Astrocyte (in vitro differentiated cells and primary cell): ENCODE results near the gene DNAH9. TPM values are rescaled to one million over a fixed set of nuclear protein-coding genes. Genes with fewer than 3 reads are reported as not detected.

Source experiments
- DNase-seq: peaks from one replicate; pipeline ENCODE4 v3.0.0-alpha.2; 2010; ENCODE audit warnings: low read depth
- FAIRE-seq: peaks from 2 replicates; lab custom pipeline; 2011; peaks lifted over from hg19 to GRCh38; lab: Jason Lieb, UNC
- H2AFZ ChIP-seq: 2 replicates; pipeline ENCODE4 v1.6.0; 2012; ENCODE audit warnings: low read depth, low read length, inconsistent platforms
- H3K27ac ChIP-seq: 2 replicates; pipeline ENCODE4 v1.5.1; 2011; ENCODE audit warnings: low read depth, low read length, inconsistent platforms
- H3K27me3 ChIP-seq: 2 replicates; pipeline ENCODE4 v1.6.0; 2011; ENCODE audit warnings: low read length, inconsistent platforms; ENCODE audit not compliant: insufficient read depth
- H3K36me3 ChIP-seq: 2 replicates; pipeline ENCODE4 v1.5.1; 2011; ENCODE audit warnings: low read length, inconsistent platforms; ENCODE audit not compliant: insufficient read depth
- H3K4me1 ChIP-seq: 2 replicates; pipeline ENCODE4 v1.5.1; 2011; ENCODE audit warnings: low read length, inconsistent platforms; ENCODE audit not compliant: insufficient read depth
- H3K4me2 ChIP-seq: 2 replicates; pipeline ENCODE4 v1.6.0; 2012; ENCODE audit warnings: low read length, inconsistent platforms
- H3K4me3 ChIP-seq: 2 replicates; pipeline ENCODE4 v1.5.1; 2011; ENCODE audit warnings: low read depth, mild to moderate bottlenecking, low read length, inconsistent platforms; ENCODE audit not compliant: insufficient read depth
- H3K79me2 ChIP-seq: 2 replicates; pipeline ENCODE4 v1.6.0; 2012; ENCODE audit warnings: mild to moderate bottlenecking, low read length, inconsistent platforms; ENCODE audit not compliant: insufficient read depth
- H3K9ac ChIP-seq: 2 replicates; pipeline ENCODE4 v1.6.0; 2012; ENCODE audit warnings: mild to moderate bottlenecking, low read length, inconsistent platforms
- H3K9me3 ChIP-seq: 2 replicates; pipeline ENCODE4 v1.5.1; 2012; ENCODE audit warnings: low read depth, mild to moderate bottlenecking, low read length, inconsistent platforms; ENCODE audit not compliant: insufficient read depth
- H4K20me1 ChIP-seq: 2 replicates; pipeline ENCODE4 v1.6.0; 2012; ENCODE audit warnings: low read length, inconsistent platforms; ENCODE audit not compliant: insufficient read depth
- H3K27ac Mint-ChIP-seq: one replicate; pipeline ENCODE4 v1.8.0; 2021; ENCODE audit warnings: mild to moderate bottlenecking, mixed read lengths; ENCODE audit not compliant: unreplicated experiment
- H3K27me3 Mint-ChIP-seq: one replicate; pipeline ENCODE4 v1.8.0; 2021; ENCODE audit warnings: low read depth, mixed read lengths; ENCODE audit not compliant: unreplicated experiment
- H3K36me3 Mint-ChIP-seq: one replicate; pipeline ENCODE4 v1.8.0; 2021; ENCODE audit warnings: low read depth, mixed read lengths; ENCODE audit not compliant: unreplicated experiment
- H3K4me1 Mint-ChIP-seq: one replicate; pipeline ENCODE4 v1.8.0; 2021; ENCODE audit warnings: low read depth, mixed read lengths; ENCODE audit not compliant: unreplicated experiment
- H3K4me3 Mint-ChIP-seq: one replicate; pipeline ENCODE4 v1.8.0; 2021; ENCODE audit warnings: mild to moderate bottlenecking, moderate library complexity, mixed read lengths; ENCODE audit not compliant: unreplicated experiment
- H3K9me3 Mint-ChIP-seq: one replicate; pipeline ENCODE4 v1.8.0; 2021; ENCODE audit warnings: mild to moderate bottlenecking, mixed read lengths; ENCODE audit not compliant: unreplicated experiment
- EZH2 ChIP-seq: IDR thresholded peaks from 2 replicates; pipeline ENCODE4 v1.6.1; 2012; ENCODE audit warnings: mild to moderate bottlenecking, low read length, inconsistent platforms; ENCODE audit not compliant: insufficient read depth
- total RNA-seq: library from RNA; stranded (reverse); gene quantifications from 2 replicates; pipeline ENCODE4 v1.2.1, GENCODE V29; 2021
- TF ChIP-seq, protein P1 (sequence below): IDR thresholded peaks from 2 replicates; pipeline ENCODE4 v1.5.1; 2011; ENCODE audit warnings: low read depth, mild to moderate bottlenecking, inconsistent platforms, low read length, moderate library complexity; ENCODE audit not compliant: insufficient read depth

The DNAH9 gene
- total RNA-seq, 1 donor from 2014 or later = not detected

GRCh38 chr17:11712456-11712855 lies 114.2 kb downstream of the DNAH9 start:
- Mint-ChIP-seq H3K4me1 (no peaks in the 10 kb centered on the region), H3K27ac (no peak overlapping the region), H3K9me3 (peaks cover 6% of the 10 kb centered on the region), H3K4me3 (no peak overlapping the region), H3K27me3 (no peaks in the 10 kb centered on the region), H3K36me3 (no peaks in the 10 kb centered on the region)
- H3K9me3 ChIP-seq = no peaks in the 10 kb centered on the region
- FAIRE-seq (no peak), DNase-seq (no peak)
- TF ChIP-seq EZH2 = no peak
- TF ChIP-seq, protein P1, sequence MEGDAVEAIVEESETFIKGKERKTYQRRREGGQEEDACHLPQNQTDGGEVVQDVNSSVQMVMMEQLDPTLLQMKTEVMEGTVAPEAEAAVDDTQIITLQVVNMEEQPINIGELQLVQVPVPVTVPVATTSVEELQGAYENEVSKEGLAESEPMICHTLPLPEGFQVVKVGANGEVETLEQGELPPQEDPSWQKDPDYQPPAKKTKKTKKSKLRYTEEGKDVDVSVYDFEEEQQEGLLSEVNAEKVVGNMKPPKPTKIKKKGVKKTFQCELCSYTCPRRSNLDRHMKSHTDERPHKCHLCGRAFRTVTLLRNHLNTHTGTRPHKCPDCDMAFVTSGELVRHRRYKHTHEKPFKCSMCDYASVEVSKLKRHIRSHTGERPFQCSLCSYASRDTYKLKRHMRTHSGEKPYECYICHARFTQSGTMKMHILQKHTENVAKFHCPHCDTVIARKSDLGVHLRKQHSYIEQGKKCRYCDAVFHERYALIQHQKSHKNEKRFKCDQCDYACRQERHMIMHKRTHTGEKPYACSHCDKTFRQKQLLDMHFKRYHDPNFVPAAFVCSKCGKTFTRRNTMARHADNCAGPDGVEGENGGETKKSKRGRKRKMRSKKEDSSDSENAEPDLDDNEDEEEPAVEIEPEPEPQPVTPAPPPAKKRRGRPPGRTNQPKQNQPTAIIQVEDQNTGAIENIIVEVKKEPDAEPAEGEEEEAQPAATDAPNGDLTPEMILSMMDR = no peak
- no peak overlapping the region for H3K4me3 ChIP-seq
- H3K36me3 ChIP-seq = no peaks in the 10 kb centered on the region
- no peak overlapping the region for H3K9ac ChIP-seq
- no peaks in the 10 kb centered on the region for H3K4me1 ChIP-seq
- H3K4me2 ChIP-seq = no peak overlapping the region
- H3K79me2 ChIP-seq = no peaks in the 10 kb centered on the region
- H3K27me3 ChIP-seq = no peaks in the 10 kb centered on the region
- no peak overlapping the region for H2AFZ ChIP-seq
- no peaks in the 10 kb centered on the region for H4K20me1 ChIP-seq
- no peak overlapping the region for H3K27ac ChIP-seq

GRCh38 chr17:11719203-11719602 lies 120.9 kb downstream of the DNAH9 start:
- Histone ChIP-seq H3K4me2 (no peak overlapping the region), H3K36me3 (no peaks in the 10 kb centered on the region), H3K79me2 (no peaks in the 10 kb centered on the region), H3K9me3 (no peaks in the 10 kb centered on the region), H3K9ac (no peak overlapping the region), H3K27ac (no peak overlapping the region), H3K4me1 (no peaks in the 10 kb centered on the region), H3K4me3 (no peak overlapping the region), H2AFZ (no peak overlapping the region), H4K20me1 (no peaks in the 10 kb centered on the region), H3K27me3 (no peaks in the 10 kb centered on the region)
- Mint-ChIP-seq H3K27ac (no peak overlapping the region), H3K27me3 (no peaks in the 10 kb centered on the region), H3K9me3 (peaks cover 10% of the 10 kb centered on the region), H3K4me1 (no peaks in the 10 kb centered on the region), H3K4me3 (no peak overlapping the region), H3K36me3 (no peaks in the 10 kb centered on the region)
- FAIRE-seq (no peak), DNase-seq (no peak)
- TF ChIP-seq EZH2 = no peak
- TF ChIP-seq, protein P1 = no peak

DNA sequence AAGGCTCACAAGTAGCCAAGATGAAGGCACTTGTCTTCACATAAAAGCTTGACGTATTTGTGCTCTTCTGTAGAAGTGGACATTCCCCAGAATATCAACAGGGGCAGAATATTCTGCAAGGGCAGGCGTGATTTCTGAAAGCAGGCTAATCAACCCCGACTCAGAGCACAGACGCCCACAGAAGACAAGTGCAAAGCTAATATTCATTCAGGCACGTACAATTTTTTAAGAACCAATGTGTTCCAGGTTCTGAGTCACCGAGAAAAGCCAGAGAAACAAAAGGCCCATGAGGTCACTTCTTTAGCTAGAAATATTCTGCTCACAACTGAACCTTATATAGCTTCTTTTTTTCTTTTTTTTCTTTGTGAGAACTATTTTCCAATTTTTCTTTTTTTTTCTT lies 121.6 kb downstream of the DNAH9 start:
- peaks cover 12% of the 10 kb centered on the region for H3K9me3 Mint-ChIP-seq
- H3K27ac Mint-ChIP-seq = no peak overlapping the region
- H3K4me1 Mint-ChIP-seq = no peaks in the 10 kb centered on the region
- H3K36me3 Mint-ChIP-seq = no peaks in the 10 kb centered on the region
- no peaks in the 10 kb centered on the region for H3K27me3 Mint-ChIP-seq
- H2AFZ ChIP-seq = no peak overlapping the region
- no peak overlapping the region for H3K4me3 Mint-ChIP-seq
- no peaks in the 10 kb centered on the region for H3K4me1 ChIP-seq
- no peaks in the 10 kb centered on the region for H3K9me3 ChIP-seq
- DNase-seq (no peak), FAIRE-seq (no peak)
- no peaks in the 10 kb centered on the region for H4K20me1 ChIP-seq
- TF ChIP-seq EZH2 = no peak
- TF ChIP-seq, protein P1 = no peak
- H3K27ac ChIP-seq = no peak overlapping the region
- no peak overlapping the region for H3K4me3 ChIP-seq
- H3K36me3 ChIP-seq = no peaks in the 10 kb centered on the region
- no peak overlapping the region for H3K4me2 ChIP-seq
- no peak overlapping the region for H3K9ac ChIP-seq
- no peaks in the 10 kb centered on the region for H3K79me2 ChIP-seq
- no peaks in the 10 kb centered on the region for H3K27me3 ChIP-seq
